ENCODE measurements around the gene RTN4R. TPM values are rescaled to one million over a fixed set of nuclear protein-coding genes. Genes with fewer than 3 reads are reported as not detected.
"Not testable (repeated sequence)": the region's sequence is repeated elsewhere in the genome, so short reads cannot be mapped to it uniquely, and the experiment has no call there.

Gene RTN4R
- polyA plus RNA-seq (2012; ENCODE audit: low read depth, missing spikeins): 0.35 TPM

- FAIRE-seq (peak; percentile 90), DNase-seq (ENCODE audit: insufficient read length, low spot score) (peak; percentile 82)
- TF ChIP-seq TAF1 (IDR thresholded peaks at IDR 0.05; ENCODE audit: low read depth, low read length) (no peak), SPI1 (IDR thresholded peaks at IDR 0.05; ENCODE audit: low read depth, low read length) (no peak), POLR2AphosphoS5 (IDR thresholded peaks at IDR 0.05; ENCODE audit: low read depth, low read length) (no peak), POU2F2 (IDR thresholded peaks at IDR 0.05; ENCODE audit: low read depth, low read length) (no peak), POLR2A (IDR thresholded peaks at IDR 0.05; ENCODE audit: low read depth, low read length) (no peak), PAX5 (IDR thresholded peaks at IDR 0.05; ENCODE audit: insufficient read depth, low read length, severe bottlenecking) (no peak)
These were observed at the start of gene RTN4R for GRCh38 chr22:20268279-20269012. TSS of gene RTN4R (minus strand) at chr22:20268318. CDS start at chr22:20268092, 226 bp downstream.

DNA sequence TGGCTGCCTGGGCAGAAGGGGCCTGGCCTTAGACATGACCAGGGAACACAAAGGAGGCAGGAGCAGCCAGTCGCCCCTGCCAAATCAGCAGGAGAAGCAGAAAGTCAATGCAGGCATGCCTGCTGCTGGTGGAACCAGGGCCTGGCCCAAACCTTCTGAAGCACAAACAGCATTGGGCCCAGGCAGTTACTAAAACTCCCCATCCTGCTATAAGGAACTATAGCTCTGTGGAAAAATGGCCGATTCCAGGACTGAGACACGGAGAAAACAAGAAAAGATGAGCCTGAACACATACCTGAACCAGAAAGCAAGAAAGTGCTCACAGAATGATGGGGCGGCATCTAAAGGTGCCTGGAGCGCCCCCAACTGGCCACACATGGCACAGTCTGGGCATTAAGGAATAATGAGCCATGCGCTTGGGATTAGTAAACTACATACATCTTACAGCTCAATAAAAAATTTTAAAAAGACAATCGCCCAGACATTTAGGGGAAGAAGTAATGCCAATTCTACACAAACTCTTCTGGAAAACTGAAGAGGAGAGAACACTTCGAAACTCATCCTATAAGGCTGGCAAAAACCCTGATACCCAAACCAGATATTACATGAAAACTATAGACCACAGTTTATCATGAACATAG is 49.4 kb upstream of the RTN4R start:
- not testable (repeated sequence) for DNase-seq (ENCODE audit: insufficient read length, low spot score)
- FAIRE-seq: peak; percentile 77

DNA sequence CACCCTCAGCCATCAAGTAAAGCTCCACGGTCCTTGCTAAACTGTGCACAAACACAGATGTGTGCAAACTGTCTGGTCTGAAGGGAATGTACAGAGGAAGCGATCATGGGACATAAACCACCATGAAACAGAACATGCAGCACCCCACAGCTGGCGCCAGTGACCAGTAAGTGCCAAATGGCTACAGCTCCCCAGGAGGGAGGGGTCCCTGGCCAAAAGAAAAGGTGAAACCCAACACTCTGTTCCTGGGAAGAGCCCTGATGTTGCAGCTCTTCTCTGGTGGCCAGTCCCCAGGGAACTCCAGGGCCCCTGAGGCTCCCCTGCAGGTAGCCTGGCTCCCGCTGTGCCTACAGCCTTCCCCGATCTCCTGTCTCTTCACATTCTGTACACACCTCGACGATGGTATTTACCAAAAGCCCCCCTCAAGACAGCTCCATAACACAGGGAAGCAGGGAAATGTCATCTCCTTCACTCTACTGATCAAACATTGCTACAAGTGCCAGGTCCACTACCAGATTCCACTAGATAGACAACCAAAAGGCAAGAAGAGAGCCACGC is 48.8 kb upstream of the RTN4R start:
- no peak for DNase-seq (ENCODE audit: insufficient read length, low spot score)
- TF ChIP-seq TAF1 (IDR thresholded peaks at IDR 0.05; ENCODE audit: low read depth, low read length): no peak
- no peak for TF ChIP-seq PAX5 (IDR thresholded peaks at IDR 0.05; ENCODE audit: insufficient read depth, low read length, severe bottlenecking)
- no peak for TF ChIP-seq POU2F2 (IDR thresholded peaks at IDR 0.05; ENCODE audit: low read depth, low read length)
- no peak for TF ChIP-seq SPI1 (IDR thresholded peaks at IDR 0.05; ENCODE audit: low read depth, low read length)
- no peak for TF ChIP-seq POLR2AphosphoS5 (IDR thresholded peaks at IDR 0.05; ENCODE audit: low read depth, low read length)
- no peak for TF ChIP-seq POLR2A (IDR thresholded peaks at IDR 0.05; ENCODE audit: low read depth, low read length)
- FAIRE-seq: no peak

GRCh38 chr22:20316217-20316843 is 48.2 kb upstream of the RTN4R start:
- no peak for DNase-seq (ENCODE audit: insufficient read length, low spot score)
- no peak for FAIRE-seq
- no peak for TF ChIP-seq POLR2AphosphoS5 (IDR thresholded peaks at IDR 0.05; ENCODE audit: low read depth, low read length)
- TF ChIP-seq SPI1 (IDR thresholded peaks at IDR 0.05; ENCODE audit: low read depth, low read length): no peak
- no peak for TF ChIP-seq TAF1 (IDR thresholded peaks at IDR 0.05; ENCODE audit: low read depth, low read length)
- TF ChIP-seq POU2F2 (IDR thresholded peaks at IDR 0.05; ENCODE audit: low read depth, low read length): no peak
- TF ChIP-seq PAX5 (IDR thresholded peaks at IDR 0.05; ENCODE audit: insufficient read depth, low read length, severe bottlenecking): no peak
- TF ChIP-seq POLR2A (IDR thresholded peaks at IDR 0.05; ENCODE audit: low read depth, low read length): no peak

DNA sequence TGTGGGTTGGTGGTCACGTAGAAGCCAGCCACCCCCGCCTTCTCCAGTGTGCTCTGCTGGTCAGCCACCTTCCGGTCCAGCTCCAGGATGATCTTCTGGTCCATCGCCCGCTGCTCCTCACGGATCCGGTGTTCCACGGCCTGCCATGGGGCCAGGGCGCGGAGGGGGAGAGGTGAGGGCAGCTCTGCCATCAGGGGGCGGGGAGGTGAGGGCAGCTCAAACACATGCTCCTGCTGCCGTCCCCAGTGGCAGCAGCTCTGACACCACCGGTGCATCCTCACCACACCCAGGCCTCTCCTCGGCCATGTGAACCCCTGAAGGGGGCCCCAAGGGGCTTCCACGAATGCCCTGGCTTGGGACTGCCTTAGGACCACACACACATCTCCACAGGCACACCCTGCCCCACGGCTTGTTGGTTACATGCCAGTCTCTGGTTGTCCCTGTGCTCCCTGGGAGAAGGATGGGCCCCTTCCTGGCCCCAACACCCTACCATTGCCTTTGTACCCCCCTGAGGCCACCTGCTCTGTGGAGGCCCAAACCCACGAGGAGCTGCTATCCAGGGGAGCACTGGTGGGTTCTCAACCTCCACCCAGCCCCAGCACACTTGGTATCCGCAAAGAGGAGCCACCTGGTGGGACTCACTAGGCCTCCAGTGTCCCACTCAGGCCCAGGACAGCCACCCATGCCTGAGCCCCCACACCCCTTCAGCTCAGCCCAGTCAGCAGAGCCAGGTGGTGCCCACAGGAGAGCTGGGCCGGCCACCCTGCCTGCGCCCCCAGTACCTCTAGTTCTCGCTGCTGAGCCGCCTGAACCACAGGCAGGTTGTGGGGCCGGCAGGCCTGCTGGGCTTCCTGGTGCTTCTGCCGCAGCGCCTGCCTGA is 47.5 kb upstream of the RTN4R start:
- FAIRE-seq: no peak
- no peak for DNase-seq (ENCODE audit: insufficient read length, low spot score)
- no peak for TF ChIP-seq POLR2A (IDR thresholded peaks at IDR 0.05; ENCODE audit: low read depth, low read length)
- TF ChIP-seq POU2F2 (IDR thresholded peaks at IDR 0.05; ENCODE audit: low read depth, low read length): no peak
- TF ChIP-seq TAF1 (IDR thresholded peaks at IDR 0.05; ENCODE audit: low read depth, low read length): no peak
- TF ChIP-seq SPI1 (IDR thresholded peaks at IDR 0.05; ENCODE audit: low read depth, low read length): no peak
- no peak for TF ChIP-seq PAX5 (IDR thresholded peaks at IDR 0.05; ENCODE audit: insufficient read depth, low read length, severe bottlenecking)
- no peak for TF ChIP-seq POLR2AphosphoS5 (IDR thresholded peaks at IDR 0.05; ENCODE audit: low read depth, low read length)

GRCh38 chr22:20314741-20315336 is 46.7 kb upstream of the RTN4R start:
- DNase-seq (ENCODE audit: insufficient read length, low spot score); FAIRE-seq: not testable (repeated sequence)

- not testable (repeated sequence) for DNase-seq (ENCODE audit: insufficient read length, low spot score); FAIRE-seq
These were observed 46.1 kb upstream of the RTN4R start for GRCh38 chr22:20314206-20314605.

DNA sequence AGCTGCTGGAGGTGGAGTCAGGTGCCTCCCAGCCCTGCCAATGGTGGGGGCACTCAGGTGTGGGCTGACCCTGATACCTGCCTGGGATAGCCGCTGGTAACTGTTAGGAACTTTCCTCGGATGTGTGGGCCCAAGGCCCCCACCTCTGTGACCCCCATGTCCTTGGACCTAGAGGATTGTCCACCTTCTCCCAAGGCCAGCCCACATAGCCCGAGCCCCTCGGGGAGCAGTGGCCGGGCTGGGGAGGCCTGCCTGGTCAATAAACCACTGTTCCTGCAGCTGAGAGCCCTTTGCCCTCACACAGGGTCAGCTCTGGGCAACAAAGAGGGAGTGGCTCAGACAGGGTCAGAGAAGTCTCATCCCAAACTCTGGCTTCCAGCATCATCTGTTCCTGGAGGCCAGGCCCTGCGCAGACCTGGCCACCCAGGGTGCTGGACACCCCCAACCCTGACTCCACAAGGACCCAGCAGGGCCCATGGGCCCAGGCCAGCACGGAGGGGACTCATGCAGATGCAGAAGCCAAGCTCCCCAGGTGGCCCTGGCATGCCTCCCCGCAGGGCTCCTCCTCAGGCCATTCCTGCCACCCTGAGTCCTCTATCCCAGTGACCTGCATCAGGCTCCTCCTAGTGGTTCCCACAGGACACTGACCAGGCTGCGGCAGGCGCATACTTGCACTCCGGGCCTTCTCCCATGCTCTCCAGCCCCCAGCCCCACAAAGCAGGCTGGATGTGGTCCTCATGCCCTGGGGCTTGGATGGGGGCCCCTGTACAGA is 45.4 kb upstream of the RTN4R start:
- DNase-seq (ENCODE audit: insufficient read length, low spot score); FAIRE-seq: not testable (repeated sequence)
